ENCODE data around the gene ZNF518B. TPM values are rescaled to one million over a fixed set of nuclear protein-coding genes. Genes with fewer than 3 reads are reported as not detected.
"Not testable (repeated sequence)": the region's sequence is repeated elsewhere in the genome, so short reads cannot be mapped to it uniquely, and the experiment has no call there.

Gene ZNF518B
- polyA plus RNA-seq, 3 donors: 1.9 to 7.2 (median 6.0) TPM

DNA sequence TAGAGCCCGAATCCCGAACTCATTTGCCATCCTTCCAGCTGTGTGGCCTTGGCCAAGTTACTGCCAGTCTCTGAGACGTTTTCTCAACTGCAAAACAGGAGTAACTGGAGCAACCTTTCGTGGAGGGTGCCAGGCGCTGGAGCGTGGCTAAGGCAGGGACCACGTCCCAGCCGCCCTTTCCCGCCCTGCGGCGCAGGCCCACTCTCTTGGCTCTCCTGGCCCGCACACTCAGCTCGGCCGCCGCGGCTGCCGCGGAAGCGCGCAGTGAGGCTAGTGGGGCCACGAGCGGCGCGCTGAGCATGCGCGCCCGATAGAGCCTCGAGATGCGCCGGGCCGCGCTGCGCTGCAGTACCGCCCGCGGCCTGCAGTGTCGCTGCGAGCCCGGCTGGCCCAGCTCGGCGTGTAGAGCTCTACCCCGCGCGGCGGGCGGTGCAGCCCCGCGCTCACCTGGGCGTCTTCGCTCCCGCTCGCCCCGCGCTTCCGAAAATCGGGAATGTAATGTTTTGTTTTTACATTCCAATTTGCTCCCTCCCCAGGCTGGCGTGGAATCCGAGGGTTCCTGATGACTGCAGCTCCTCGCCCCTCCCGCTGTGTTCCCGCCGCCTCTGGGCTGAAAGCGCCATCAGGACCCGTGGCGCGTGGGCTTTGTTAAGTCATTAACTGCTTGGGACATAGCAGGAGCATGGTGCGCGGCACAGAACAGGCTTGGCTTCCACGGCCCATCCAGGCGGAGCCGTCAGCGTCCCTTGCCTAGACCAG is 4.0 kb upstream of the ZNF518B start:
- 4 to 6% (median 6%) methylated on average over 65 to 72 of the region's 72 CpGs for WGBS, 3 donors
- H3K27ac ChIP-seq (ENCODE audit: low read depth, low read length): no peak overlapping the region

DNA sequence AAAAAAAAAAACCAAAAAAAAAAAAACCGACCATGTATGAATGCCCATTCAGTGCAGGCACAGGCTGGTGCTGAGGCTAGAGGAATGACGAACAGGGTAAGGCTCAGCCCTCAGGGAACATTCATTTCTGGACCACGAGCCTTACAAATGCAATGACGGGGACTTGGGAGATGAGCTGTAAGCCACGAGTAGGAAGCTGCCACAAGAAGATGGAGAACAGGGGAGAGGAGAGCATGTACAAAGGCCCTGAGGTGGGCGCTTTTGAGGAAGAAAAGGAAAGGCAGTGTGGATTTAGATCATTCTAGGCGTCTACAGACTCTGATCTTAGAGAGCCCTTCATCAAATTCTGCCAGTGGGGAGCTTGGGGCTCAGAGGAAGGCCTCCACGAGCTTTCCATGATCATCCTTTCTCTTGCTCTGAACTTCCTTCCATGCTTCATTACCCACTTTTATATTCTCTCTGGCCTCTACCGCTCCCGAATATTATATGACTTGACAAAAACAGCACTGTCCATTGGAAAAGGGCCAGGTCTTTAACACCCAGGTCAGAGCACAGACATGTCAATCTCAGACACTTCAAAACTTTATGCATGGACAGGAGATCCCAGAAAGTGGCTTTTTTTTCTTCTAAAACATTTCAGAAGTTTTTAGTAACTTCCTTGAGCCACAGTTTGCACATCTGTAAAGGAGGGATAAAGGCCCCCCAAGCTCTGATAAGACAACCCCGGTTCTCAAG is 3.3 kb upstream of the ZNF518B start:
- H3K27ac ChIP-seq (ENCODE audit: low read depth, low read length): no peak overlapping the region
- 69 to 84% (median 76%) methylated on average over 10 to 11 of the region's 11 CpGs for WGBS, 3 donors

DNA sequence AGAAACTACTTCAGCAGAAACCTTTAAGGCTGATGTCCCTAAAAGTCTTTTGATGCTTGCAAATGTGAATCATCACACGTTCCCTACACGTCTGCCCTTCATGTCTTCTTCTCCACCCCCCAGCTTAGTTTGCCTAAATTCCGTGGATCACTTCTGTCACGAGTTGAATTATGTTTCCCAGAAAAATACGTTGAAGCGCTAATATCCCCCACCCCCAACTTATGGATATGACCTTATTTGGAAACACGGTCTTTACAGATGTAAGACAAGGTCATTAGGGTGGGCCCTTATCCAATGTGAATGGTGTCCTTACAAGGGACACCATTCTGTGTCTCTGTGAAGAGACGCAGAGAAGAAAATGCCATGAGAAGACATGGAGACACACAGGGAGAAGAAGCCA is 2.1 kb upstream of the ZNF518B start:
- WGBS, 3 donors: 85 to 89% (median 86%) methylated on average over 8 of the region's 8 CpGs
- H3K27ac ChIP-seq (ENCODE audit: low read depth, low read length): no peak overlapping the region

- H3K27ac ChIP-seq (ENCODE audit: low read depth, low read length): no peak overlapping the region
- 49 to 61% (median 55%) methylated on average over 13 of the region's 13 CpGs for WGBS, 3 donors
Observed at GRCh38 chr4:10458177-10458576, 951 bp upstream of the ZNF518B start.

GRCh38 chr4:10456595-10457254 is 501 bp downstream of the ZNF518B start:
- H3K27ac ChIP-seq (ENCODE audit: low read depth, low read length): no peak overlapping the region
- WGBS, 3 donors: 4 to 6% (median 4%) methylated on average over 55 to 96 of the region's 96 CpGs

DNA sequence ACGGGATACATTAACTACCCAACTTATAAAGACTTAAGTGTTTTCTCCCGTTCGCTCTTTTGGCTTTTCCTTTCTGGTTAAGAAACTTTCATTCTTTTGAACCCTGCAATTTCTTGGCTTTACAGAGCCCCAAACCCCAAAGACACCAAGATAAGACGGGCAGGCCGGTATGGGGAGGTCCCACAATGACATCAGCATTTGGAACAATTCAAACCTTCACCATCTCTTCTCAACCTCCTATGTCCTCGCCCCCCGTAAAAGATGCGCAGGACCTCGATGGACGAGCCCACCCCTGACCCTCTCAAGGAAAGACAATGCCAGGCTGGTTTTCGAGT is 999 bp downstream of the ZNF518B start:
- no peak overlapping the region for H3K27ac ChIP-seq (ENCODE audit: low read depth, low read length)
- WGBS, 3 donors: 43 to 53% (median 51%) methylated on average over 11 of the region's 11 CpGs

GRCh38 chr4:10455133-10455532 is 2.1 kb downstream of the ZNF518B start:
- no peak overlapping the region for H3K27ac ChIP-seq (ENCODE audit: low read depth, low read length)
- WGBS, 3 donors: 91 to 100% (median 95%) methylated on average over 2 of the region's 2 CpGs

DNA sequence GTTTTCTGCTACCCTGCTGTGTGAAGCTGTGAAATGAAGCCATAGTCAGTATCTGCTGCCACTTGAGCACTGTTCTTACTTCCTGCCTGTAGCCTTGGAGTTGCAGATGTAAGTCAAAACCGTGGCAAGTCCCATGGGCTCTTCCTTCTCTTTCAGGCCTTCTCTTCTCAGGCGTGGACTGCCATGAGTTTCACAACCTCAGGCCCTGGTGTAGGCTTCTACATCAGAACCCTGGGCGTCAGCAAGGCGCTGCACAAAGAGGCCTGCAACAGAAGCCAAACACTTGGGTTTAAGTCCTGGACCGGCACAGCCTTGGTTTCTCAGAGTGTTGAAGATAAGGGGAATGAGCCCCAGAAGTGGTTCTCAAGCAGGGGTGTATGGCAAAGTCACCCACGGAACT is 2.5 kb downstream of the ZNF518B start:
- no peak overlapping the region for H3K27ac ChIP-seq (ENCODE audit: low read depth, low read length)
- WGBS, 3 donors: 81 to 90% (median 83%) methylated on average over 6 of the region's 6 CpGs

DNA sequence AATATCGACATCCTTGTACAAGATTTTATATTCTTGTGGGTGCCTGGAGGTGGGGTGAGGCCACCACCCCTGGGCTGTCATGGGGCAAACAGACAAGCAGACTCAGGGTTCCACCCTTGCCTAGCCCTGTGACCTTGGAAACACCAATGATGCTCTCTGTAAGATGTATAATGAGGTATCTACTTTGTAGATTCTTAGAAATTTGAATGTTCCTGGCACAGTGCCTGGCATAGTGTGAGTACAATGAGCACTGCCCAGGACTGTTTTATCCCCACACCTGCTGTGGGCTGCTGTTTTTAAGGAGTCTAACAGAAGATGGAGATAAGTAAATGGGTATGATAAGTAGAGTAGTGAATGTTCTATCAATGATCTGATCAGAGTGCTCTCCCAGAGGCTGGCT is 3.1 kb downstream of the ZNF518B start:
- 96 to 100% (median 97%) methylated on average over 1 of the region's 1 CpG for WGBS, 3 donors
- no peak overlapping the region for H3K27ac ChIP-seq (ENCODE audit: low read depth, low read length)

DNA sequence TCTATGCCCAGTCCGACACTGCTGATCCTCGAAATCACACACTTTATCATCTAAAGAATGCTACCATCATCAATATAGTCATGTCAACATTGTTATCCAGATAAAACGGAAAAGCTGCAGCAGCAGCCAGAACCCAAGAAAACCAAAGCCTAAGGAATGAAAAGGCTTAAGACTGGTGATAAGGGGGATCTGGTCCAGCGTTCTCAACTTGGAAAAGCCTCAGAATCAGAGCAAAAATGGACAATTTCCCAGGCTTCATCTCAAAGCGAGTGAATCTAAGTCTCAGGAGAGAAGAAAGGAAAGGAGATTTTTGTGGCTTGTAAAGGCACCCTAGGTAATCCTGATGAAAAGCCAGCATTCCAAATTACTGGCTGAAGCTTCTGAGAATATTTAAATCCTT is 8.2 kb downstream of the ZNF518B start:
- H3K27ac ChIP-seq (ENCODE audit: low read depth, low read length): no peak overlapping the region
- WGBS, 3 donors: 90 to 92% (median 91%) methylated on average over 5 of the region's 5 CpGs

GRCh38 chr4:10442976-10443375 is 14.2 kb downstream of the ZNF518B start:
- no peak overlapping the region for H3K27ac ChIP-seq (ENCODE audit: low read depth, low read length)
- WGBS, 3 donors: 96 to 97% (median 97%) methylated on average over 5 of the region's 5 CpGs

DNA sequence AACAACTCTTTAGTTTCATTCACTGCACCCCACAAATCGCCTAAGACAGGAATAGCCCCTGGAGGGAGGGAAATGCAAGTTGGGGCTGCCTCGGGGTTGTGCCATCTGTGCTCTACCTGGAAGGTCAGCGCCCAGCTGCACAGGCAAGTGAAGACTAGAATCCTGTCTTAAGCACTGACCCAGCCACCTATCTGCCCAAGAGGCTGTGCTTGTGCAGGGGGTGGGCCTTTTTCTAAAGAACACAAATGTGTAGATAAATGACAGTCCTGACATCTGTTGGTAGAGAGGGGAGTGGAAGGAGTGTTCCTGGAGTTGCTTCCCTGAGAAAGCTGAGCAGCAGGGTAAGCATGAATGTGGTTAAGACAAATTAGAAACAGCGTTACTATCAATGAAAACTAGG is 15.7 kb downstream of the ZNF518B start:
- 86 to 89% (median 88%) methylated on average over 4 of the region's 4 CpGs for WGBS, 3 donors
- no peak overlapping the region for H3K27ac ChIP-seq (ENCODE audit: low read depth, low read length)

- H3K27ac ChIP-seq (ENCODE audit: low read depth, low read length): no peak overlapping the region
- 64 to 82% (median 67%) methylated on average over 1 of the region's 1 CpG for WGBS, 3 donors
Observed at GRCh38 chr4:10438924-10439323, 18.3 kb downstream of the ZNF518B start.

DNA sequence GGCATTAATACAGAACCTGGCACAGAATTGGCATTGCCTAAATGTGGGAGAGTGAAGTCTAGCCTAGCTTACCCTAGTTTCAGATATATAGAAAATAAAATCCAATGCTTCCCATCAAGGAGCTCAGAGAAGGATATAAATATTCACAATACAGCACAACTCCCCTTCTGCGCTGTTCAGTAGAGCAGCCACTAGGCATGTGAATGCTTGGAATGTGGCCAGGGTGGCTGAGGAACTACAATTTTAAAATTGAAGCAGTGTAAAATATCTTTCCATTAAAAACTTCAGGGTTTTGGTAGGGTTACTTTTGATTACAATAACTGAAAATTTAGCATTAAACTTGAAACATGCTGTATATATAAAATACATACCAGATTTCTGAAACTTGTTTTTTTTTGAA is 19.5 kb downstream of the ZNF518B start:
- 84 to 100% (median 88%) methylated on average over 1 of the region's 1 CpG for WGBS, 3 donors

DNA sequence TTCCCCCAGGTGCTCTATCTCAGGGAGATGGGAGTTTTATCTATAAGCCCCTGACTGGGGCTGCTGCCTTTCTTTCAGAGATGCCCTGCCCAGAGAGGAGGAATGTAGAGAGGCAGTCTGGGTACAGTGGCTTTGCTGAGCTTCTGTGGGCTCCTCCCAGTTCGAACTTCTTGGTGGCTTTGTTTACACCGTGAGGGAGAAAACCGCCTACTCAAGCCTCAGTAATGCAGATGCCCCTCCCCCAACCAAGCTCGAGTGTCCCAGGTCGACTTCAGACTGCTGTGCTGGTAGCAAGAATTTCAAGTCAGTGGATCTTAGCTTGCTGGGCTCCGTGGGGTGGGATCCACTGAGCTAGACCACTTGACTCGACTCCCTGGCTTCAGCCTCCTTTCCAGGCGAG is 29.5 kb downstream of the ZNF518B start:
- WGBS, 3 donors: 66 to 76% (median 75%) methylated on average over 8 of the region's 8 CpGs
- not testable (repeated sequence) for H3K27ac ChIP-seq (ENCODE audit: low read depth, low read length)

More for the DNA sequence above, 19.5 kb downstream of the ZNF518B start:
- no peak overlapping the region for H3K27ac ChIP-seq (ENCODE audit: low read depth, low read length)

GRCh38 chr4:10421344-10422055 is 35.7 kb downstream of the ZNF518B start:
- 44 to 53% (median 51%) methylated on average over 3 of the region's 3 CpGs for WGBS, 3 donors

DNA sequence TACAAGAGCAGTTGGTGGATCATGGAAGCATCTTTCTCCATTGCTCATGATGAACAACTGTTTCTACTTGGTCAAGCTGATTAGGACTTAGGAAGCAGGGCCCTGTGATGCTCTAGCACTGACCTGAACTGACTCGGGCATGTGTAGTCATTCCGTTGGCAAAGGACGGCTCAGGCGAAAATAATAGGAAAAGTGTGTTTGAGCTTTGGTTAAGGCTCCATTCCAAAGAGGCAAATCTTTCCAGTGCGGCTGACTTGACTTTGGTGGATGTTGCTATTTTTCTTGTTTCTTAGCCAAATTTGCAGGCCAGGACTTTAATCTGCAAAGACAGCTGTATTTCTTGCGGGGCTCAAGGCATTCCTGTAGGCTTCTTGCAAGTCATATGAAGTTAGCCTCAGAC is 39.5 kb downstream of the ZNF518B start:
- WGBS, 3 donors: 95 to 97% (median 96%) methylated on average over 6 of the region's 6 CpGs
- no peak overlapping the region for H3K27ac ChIP-seq (ENCODE audit: low read depth, low read length)

More at GRCh38 chr4:10421344-10422055, 35.7 kb downstream of the ZNF518B start:
- H3K27ac ChIP-seq (ENCODE audit: low read depth, low read length): no peak overlapping the region

DNA sequence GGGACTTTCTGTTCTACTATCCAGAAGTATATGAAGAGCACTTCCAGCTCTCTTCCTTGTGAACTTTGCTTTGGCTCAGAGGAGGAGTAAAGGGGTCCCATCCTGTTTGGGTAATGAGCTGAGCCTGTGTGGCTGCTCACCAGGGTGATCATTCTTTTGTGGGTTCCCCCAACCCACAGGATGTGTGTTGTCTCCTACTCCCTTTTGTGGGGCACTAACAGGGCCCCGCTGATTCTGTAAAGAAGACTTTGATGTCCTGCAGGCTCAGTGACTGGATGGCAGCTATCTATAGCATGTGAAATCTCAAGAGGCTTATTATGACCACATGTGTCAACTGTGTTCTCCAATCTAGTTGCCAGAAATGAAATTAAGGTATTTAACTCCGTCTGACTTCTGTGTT is 40.8 kb downstream of the ZNF518B start:
- H3K27ac ChIP-seq (ENCODE audit: low read depth, low read length): no peak overlapping the region
- 33 to 76% (median 58%) methylated on average over 2 of the region's 2 CpGs for WGBS, 3 donors

- WGBS, 3 donors: 52 to 69% (median 53%) methylated on average over 2 of the region's 2 CpGs
- no peak overlapping the region for H3K27ac ChIP-seq (ENCODE audit: low read depth, low read length)
Observed at GRCh38 chr4:10413177-10413576, 44.0 kb downstream of the ZNF518B start.

All from adipose tissue (tissue), 3 donors.